SK-N-MC (cell line): Measurements from ENCODE around the gene GYS2.
"Not testable (repeated sequence)": the region's sequence is repeated elsewhere in the genome, so short reads cannot be mapped to it uniquely, and the experiment has no call there.

Experiments
- EZH2 ChIP-seq: fragments of 200-600 bp; sonication (generic); IDR thresholded peaks from one replicate; pipeline ENCODE4 v1.6.1; 2017; ENCODE audit warnings: antibody characterized with exemption
- FOXP2 ChIP-seq: optimal IDR thresholded peaks from 2 replicates; pipeline ENCODE3; 2011; ENCODE audit warnings: mild to moderate bottlenecking, moderate library complexity; ENCODE audit not compliant: insufficient read depth; ENCODE audit errors: extremely low read length, control extremely low read depth
- POLR2AphosphoS5 ChIP-seq: IDR thresholded peaks from 2 replicates; pipeline ENCODE4 v1.6.1; 2012; ENCODE audit warnings: mild to moderate bottlenecking, low read depth, low read length, borderline replicate concordance

GRCh38 chr12:21584403-21585182 is 20.1 kb downstream of the GYS2 start:
- not testable (repeated sequence) for TF ChIP-seq POLR2AphosphoS5, EZH2, FOXP2
